MM.1S (cell line): Measurements from ENCODE around the gene TTC33.
"Not testable (repeated sequence)": the region's sequence is repeated elsewhere in the genome, so short reads cannot be mapped to it uniquely, and the experiment has no call there.

Experiments
- CTCF ChIP-seq: fragments of 300-600 bp; sonication (generic); IDR thresholded peaks from 2 replicates; pipeline ENCODE4 v1.5.1; 2016; ENCODE audit warnings: antibody characterized with exemption, low read length, mixed read lengths
- EZH2 ChIP-seq: fragments of 300-600 bp; sonication (generic); optimal IDR thresholded peaks from 2 replicates; pipeline ENCODE3; 2017; ENCODE audit warnings: low read depth, mild to moderate bottlenecking, antibody characterized with exemption, low read length, mixed read lengths

GRCh38 chr5:40591727-40592396 lies 163.9 kb downstream of the TTC33 start:
- TF ChIP-seq CTCF, EZH2: not testable (repeated sequence)
